Activated CD8-positive, alpha-beta memory T cell treated with anti-CD3 and anti-CD28 coated beads, Interleukin-2, amount 50 U/mL, for 24 hours (primary cell): ENCODE results near the gene AKR1B15.
A peak's percentile ranks its signal among the peaks of the same experiment; 100 is the strongest.
"Not testable (repeated sequence)": the region's sequence is repeated elsewhere in the genome, so short reads cannot be mapped to it uniquely, and the experiment has no call there.

Experiments
- DNase-seq: peaks from one replicate; pipeline ENCODE4 v3.0.0-alpha.2; 2020; ENCODE audit errors: extremely low read depth

The AKR1B15 gene

DNA sequence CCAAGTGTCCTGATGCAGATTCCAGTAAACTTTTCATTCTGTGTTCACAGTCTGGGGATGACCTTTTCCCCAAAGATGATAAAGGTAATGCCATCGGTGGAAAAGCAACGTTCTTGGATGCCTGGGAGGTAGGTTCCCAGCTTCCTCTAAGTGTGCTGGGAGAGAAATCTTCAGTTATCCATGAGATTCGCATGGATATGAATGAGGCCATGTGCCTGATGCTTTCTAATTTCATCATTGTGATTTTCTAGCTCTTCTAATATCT, 16.0 kb upstream of the AKR1B15 start:
- DNase-seq = no peak

DNA sequence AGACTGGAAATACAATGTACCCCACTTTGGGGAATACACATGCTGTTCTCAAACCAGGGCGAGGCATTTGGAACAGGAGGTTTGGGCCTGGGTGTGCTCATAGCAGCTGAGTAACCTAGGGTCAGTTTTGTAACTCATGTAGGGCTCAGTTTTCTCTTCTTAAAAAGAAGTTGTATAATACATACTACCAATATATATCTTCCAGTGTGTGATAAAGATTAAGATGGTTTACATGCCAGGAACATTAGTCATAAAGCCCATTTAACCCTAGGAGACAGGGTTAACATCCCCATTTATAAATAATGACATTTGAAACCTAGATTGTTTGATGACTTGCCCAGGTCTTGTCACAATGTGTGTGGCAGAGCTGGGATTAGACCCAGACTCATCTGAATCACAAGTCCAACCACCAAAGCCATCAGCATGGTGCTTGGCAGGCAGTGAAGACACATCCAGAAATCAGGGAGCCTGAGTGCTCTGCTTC, 15.6 kb upstream of the AKR1B15 start:
- DNase-seq = no peak

DNA sequence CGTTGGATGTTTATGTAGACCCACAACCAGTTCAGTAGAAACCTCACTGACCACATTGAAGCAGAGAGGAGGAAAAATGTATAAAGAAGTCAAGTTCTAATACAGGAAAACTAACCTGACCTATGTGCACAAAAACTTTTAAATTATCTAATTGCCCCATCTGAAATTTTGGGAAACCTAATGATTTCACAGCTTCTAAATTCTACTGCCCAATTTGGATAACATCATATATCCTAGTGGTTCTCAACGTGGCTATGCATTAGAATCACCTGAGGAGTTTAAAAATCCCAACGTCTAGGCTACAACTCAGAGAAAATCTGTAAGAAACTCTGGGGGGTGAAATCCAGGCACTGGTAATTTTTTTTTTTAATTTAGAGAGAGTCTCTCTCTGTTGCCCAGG, 14.3 kb upstream of the AKR1B15 start:
- DNase-seq = no peak

DNA sequence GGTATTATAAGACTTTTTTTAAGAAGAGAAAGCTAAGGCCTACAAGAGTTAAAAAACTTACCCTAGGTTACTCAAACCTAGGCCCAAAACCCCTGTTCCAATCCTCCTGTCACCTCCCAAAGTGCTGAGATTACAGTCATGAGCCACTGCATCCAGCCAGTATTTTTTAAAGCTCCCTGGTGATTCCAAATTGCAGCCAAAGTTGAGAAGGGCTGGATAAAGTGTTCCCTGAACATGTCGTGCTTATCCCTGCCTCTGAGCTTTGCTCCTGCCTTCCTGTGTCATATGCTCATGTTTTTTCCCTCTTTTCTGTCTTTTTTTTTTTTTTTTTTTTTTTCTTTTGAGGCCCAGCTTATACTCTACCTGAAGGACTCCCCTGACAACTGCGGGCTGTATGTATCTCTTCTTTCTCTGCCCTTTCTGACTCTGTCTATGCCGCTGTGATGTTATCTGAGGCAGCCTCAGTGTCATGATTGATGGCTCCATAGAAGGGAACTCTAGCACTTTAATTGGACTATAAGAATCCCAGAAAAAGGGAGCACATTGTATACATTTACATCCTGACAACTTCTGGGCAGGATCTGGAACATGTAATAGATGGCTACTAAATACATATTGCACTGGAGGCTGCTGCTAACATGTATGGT, 13.5 kb upstream of the AKR1B15 start:
- no peak for DNase-seq

DNA sequence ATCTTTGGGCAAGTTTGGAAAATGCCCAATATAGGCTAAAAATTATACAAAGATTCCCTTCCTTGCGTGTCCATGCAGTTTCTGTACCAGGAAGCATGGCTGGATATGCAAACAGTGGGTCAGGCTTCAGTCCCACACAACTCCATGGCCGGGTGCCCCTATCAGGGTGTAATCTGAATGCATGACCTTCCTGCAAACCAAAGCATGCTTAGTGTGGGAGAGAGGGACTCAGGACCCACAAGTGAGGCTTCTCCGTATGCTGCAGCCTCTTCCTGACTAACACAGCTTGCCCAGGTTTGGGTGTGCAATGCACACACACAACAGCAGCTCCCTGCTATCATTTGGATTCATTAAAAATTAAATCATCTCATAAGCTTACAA, 13.0 kb upstream of the AKR1B15 start:
- DNase-seq = no peak

DNA sequence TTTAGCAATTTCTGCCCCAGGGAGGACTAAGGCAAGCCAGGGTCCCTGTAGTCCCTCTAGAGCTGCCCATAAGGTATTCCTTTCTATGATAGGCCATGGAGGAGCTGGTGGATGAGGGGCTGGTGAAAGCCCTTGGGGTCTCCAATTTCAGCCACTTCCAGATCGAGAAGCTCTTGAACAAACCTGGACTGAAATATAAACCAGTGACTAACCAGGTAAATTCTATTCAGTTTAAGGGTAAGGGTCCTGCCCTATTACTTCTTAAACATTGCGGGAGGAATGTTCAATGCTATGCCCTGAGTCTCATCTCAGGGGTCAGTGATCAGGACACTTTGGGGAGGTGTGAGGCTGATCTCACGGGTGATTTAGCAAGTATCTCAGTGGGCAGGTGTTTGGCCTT, 12.4 kb upstream of the AKR1B15 start:
- DNase-seq = not testable (repeated sequence)

GRCh38 chr7:134537273-134537781, 11.6 kb upstream of the AKR1B15 start:
- not testable (repeated sequence) for DNase-seq

- no peak for DNase-seq
These were observed 9.4 kb upstream of the AKR1B15 start for GRCh38 chr7:134539380-134540004.

DNA sequence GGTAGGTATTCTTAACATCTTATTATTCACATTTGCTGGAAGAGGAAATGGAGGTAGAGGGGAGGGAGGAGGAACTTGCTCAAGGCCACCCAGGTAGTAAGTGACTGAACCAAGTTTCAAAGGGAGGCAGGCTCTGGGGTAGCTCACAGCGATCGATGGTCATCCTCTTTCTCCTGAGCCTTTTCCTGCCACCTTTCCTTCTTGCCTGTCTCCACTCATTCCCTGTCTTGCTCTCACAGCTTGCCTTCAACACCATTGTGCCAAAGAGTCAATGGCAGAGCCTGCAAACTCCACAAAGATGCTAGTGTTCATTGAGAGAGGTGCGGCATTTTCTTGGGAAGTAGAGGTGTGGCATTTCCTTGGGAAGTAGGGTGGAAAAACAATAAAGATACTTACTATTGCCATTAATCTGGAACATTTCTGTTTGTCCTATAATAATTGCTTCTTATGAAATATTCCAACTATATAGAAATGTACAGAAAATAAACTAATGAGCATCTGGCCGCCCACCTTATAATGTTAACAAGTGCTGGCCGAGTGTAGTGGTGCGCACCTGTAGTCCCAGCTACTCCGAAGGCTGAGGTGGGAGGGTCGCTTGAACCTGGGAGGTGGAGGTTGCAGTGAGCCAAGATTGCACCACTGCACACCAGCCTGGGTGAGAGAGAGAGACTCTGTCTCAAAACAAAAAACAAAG, 7.3 kb upstream of the AKR1B15 start:
- not testable (repeated sequence) for DNase-seq

DNA sequence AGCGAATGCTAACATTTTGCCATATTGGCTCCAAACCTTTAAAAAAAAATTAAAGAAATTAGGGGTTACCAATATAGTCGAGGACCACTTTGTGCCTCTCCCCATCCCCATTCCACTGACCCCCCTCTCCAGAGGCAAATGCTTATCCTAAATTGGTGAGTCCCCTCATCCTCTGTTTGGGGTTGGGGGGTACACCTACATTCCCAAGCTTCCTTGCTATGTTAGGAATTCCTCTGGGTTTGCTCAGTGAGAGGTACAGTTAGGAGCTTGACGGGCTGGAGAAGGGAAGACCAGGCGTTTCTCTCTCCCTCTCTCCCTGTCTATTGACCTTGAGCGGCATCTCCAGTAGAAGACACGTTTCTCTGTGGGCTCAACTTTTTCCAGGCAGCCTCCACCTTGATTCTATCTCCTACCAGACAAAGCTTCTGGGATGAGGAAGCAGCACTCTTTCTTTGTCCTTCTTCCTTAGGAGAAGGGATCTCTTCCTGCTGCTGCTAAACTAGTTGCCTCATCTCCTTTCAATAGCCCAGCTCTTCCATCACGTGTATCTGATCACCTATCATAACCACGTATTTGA, 6.6 kb upstream of the AKR1B15 start:
- no peak for DNase-seq

DNA sequence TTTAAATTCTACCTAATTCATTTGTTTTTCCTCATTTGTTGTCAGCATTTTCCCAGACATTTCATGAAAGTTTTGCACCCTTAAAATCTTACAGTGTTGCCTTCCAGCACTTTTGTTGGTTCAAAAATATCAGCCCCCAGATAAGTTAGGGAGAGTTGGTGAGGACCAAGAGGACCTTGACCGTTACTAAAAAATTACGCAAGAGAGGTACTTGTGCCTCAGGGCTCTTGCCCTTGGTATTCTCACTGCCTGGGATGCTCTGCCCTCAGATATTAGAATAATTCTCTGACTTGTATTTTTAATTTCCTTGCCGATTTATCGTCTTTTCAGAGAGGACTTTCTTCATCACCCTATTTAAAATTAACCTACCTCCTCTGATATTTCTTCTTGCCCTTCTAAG, 3.5 kb upstream of the AKR1B15 start:
- no peak for DNase-seq

- no peak for DNase-seq
These were observed 3.0 kb upstream of the AKR1B15 start for GRCh38 chr7:134545918-134546317.

DNA sequence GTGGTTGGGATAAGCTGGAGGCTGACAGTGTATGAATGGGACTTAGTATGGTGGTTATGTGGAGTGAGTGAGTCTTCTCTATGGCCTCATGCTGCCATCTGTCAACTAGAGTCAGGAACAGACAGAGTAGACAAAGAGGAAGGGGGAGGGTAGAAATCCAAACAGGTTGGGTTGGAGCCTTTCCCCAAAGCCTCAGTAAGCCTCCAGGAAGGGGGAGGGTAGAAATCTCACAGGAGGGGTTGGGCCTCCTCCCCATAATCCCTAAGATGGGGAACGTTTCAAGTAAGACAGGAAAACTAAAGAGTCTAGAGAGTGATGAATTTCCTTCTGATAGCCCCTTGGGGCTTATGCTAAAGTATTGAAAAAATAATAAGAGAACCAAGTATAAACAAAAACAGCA, 2.0 kb upstream of the AKR1B15 start:
- no peak for DNase-seq

DNA sequence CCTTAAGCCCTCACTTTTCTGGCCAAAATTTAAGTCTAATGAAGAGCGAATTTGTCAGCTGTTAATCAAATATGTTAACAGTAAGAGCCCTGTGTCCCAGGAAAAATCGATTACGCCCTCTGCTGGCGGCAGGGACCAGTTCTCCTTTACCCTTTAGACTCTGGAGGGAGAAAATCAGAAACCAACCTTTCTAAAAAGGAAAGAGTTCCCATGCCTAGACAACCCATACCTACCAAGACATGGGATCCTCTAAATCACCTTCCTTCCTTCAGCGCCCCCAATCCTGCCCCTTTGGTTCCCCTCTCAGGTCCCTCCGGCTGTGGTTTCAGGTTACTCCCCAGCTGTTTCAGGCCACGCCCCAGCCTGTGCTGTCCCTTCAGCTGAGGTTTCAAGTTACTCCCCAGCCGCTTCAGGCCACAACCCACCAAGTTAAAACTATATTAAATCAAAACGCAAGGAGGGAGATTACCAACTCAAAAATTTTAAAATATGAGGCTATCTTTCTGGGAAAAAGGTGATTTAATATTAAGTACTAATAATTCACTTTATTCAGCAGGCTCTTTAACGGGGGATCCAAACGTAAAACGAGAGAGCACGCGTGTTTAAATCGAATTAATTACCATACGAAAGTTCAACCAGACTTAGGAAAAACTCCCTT, 1.4 kb upstream of the AKR1B15 start:
- DNase-seq = peak; percentile 25

DNA sequence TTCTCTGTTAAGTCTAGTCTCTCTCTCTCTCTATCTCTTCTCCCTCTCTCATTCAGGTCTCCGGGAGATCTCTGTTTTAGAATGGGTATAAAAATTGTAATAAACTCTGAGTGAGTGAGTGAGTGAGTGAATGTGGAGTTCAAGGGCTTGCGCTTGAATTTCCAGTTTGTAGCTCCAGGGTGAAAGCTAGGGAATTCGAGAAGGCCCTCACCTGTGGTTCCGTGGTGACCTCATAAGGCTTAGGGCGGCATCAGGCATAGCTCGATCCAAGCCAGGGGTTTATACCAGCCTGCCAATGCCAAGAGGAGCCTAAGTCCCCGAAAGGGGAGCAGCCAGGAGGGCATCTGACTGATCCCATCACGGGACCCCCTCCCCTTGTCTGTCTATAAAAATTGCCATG, 456 bp downstream of the AKR1B15 start:
- DNase-seq = no peak

DNA sequence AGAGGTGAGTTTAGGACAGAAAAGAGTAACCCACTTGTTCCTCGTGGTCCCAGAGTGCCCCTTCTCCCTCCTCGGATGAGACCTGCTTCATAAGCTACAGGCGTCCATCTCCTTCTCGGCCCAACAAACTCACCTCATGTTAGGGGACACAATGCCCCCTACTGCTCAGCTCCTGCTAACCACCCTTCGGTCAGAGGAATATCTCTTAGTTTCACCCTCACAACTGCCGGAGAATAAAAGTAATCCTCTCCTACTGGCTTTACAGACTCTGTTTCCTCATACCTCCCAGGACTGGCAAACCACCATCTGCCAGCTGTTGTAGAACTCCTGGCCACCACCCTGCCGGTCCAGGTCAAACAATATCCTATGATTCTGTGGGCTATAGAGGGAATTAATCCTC, 3.2 kb downstream of the AKR1B15 start:
- no peak for DNase-seq

- no peak for DNase-seq
These were observed 5.1 kb downstream of the AKR1B15 start for GRCh38 chr7:134553976-134554375.

GRCh38 chr7:134554417-134554966, 5.6 kb downstream of the AKR1B15 start:
- DNase-seq = no peak

DNA sequence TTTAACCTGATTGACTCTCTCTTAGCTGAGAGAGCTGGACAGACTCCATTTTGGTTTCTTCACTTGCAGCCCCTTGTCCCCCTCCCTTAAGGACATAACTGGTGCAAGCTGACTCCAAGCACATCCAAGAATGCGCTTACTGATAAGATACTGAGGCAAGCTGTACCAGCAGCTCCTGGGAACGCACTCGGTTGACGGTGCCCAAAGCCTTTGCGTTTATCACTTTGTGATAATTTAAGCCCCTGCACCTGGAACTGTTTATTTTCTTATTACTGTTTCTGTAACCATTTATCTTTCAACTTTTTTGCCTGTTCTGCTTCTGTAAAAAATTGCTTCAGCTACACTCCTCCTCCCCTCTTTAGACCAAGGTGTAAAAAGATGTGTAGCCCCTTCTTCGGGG, 8.5 kb downstream of the AKR1B15 start:
- no peak for DNase-seq

GRCh38 chr7:134558370-134558769, 9.5 kb downstream of the AKR1B15 start:
- DNase-seq = no peak

- DNase-seq = not testable (repeated sequence)
These were observed 12.7 kb downstream of the AKR1B15 start for GRCh38 chr7:134561616-134562015.

GRCh38 chr7:134562136-134562535, 13.2 kb downstream of the AKR1B15 start:
- DNase-seq = no peak
